Measurements from ENCODE around the gene PAX3. TPM values are rescaled to one million over a fixed set of nuclear protein-coding genes. Genes with fewer than 3 reads are reported as not detected.

PAX3 gene
- total RNA-seq, 1 experiment from 2014 or later: not detected

DNA sequence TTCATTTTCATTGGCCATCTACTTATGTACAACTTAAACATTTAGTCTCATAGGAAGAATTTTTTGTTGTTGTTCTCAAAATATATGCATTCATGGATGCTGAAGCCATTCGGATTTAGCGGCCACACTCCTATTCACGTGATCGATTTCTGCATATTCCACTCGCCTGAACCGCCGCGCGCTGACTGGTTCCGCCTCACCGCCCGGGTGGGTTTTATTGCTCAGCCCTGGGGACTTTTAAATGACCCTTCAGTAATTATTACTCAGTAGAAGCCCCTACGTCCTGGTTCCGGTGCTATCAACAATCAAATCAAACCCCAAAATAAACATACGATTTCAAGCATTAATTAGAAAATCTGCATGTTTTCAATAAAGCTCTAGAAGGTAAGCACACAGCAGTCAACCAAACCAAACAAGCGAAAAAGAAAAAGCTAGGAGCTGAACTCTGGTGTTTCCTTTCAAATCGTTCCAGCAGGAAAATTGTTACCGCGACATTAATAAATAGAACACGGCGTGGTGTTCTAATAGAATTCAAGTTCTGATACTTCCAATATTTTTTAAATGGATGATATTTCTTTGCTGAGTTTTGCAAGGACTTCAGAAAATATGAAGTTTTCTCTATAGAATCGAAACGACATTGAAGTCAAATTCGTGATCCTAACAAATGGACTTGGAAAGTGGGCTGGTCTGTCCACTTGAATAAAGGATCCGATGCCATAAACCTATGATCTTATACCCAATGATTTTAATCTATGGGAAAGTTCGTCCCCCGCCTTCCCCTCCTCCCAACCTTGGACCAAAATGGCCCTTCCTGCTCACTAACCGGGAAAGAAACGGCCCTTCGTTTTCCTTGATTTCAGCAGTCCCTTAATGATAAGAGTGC lies 9.3 kb downstream of the PAX3 start:
- RAD21 ChIA-PET (ENCODE audit: low non-redundant PET in 1 of 2, low total read pairs in 2 of 2, uncharacterized antibody in 2 of 2, unreplicated experiment in 2 of 2): no interaction called here
- intact Hi-C loops (cut with micrococcal nuclease): no loop called here
- POLR2A ChIA-PET: no interaction called here
- Histone ChIP-seq H4K20me1 (ENCODE audit: insufficient read depth) (no peaks in the 10 kb centered on the region), H3K79me2 (ENCODE audit: insufficient read depth, low read length) (no peaks in the 10 kb centered on the region), H3K9me2 (ENCODE audit: insufficient read depth) (no peaks in the 10 kb centered on the region), H3K27me3 (ENCODE audit: insufficient read depth, low read length) (peaks cover 70% of the 10 kb centered on the region), H3K36me3 (ENCODE audit: control insufficient read depth in 1 of 2, insufficient read depth in 2 of 2, low read length in 2 of 2) (no peaks in the 10 kb centered on the region), H3K4me1 (ENCODE audit: control insufficient read depth in 1 of 2, insufficient read depth in 2 of 2, low read length in 2 of 2) (no peaks in the 10 kb centered on the region), H2AFZ (ENCODE audit: low read depth, low read length, poor library complexity, severe bottlenecking) (no peak overlapping the region), H3K27ac (ENCODE audit: low read depth, low read length) (no peak overlapping the region), H3K9ac (ENCODE audit: low read length) (no peak overlapping the region), H3K4me3 (replicated peaks in 1 of 2; ENCODE audit: low read depth in 1 of 2, low read length in 2 of 2) (no peak overlapping the region), H3K4me2 (ENCODE audit: low read length) (no peak overlapping the region), H3K9me3 (ENCODE audit: control insufficient read depth in 1 of 2, insufficient read depth in 1 of 2, low read depth in 1 of 2, low read length in 2 of 2) (no peaks in the 10 kb centered on the region)
- no TSS peak for BruUV-seq (replicated peaks)
- CTCF ChIA-PET: no interaction called here
- DNase-seq (ENCODE audit: low read depth, low spot score) (no peak), ATAC-seq (no peak)
- TF ChIP-seq SRF (IDR thresholded peaks at IDR 0.05; ENCODE audit: low read depth) (no peak), SP1 (IDR thresholded peaks at IDR 0.05; ENCODE audit: low read depth) (no peak), RAD21 (IDR thresholded peaks at IDR 0.05; ENCODE audit: low read depth) (no peak), EZH2 (IDR thresholded peaks at IDR 0.05) (no peak), EGR1 (IDR thresholded peaks at IDR 0.05; ENCODE audit: low read depth) (no peak), TCF7L2 (IDR thresholded peaks at IDR 0.05; ENCODE audit: borderline replicate concordance, extremely low read depth, insufficient read depth, insufficient read length) (no peak), POLR2A (IDR thresholded peaks at IDR 0.05; ENCODE audit: borderline replicate concordance, extremely low read depth, insufficient read depth, insufficient read length) (no peak), EZH2phosphoT487 (IDR thresholded peaks at IDR 0.05; ENCODE audit: borderline replicate concordance) (no peak), YY1 (IDR thresholded peaks at IDR 0.05; ENCODE audit: extremely low read depth, insufficient replicate concordance, low read depth, low read length) (no peak), CBX3 (IDR thresholded peaks at IDR 0.05; ENCODE audit: low read depth) (no peak), JUND (IDR thresholded peaks at IDR 0.05) (no peak), ELF1 (IDR thresholded peaks at IDR 0.05; ENCODE audit: borderline replicate concordance, low read depth) (no peak)
- TF ChIP-seq, protein P1, sequence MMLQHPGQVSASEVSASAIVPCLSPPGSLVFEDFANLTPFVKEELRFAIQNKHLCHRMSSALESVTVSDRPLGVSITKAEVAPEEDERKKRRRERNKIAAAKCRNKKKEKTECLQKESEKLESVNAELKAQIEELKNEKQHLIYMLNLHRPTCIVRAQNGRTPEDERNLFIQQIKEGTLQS (IDR thresholded peaks at IDR 0.05): no peak
- TF ChIP-seq, protein P2, sequence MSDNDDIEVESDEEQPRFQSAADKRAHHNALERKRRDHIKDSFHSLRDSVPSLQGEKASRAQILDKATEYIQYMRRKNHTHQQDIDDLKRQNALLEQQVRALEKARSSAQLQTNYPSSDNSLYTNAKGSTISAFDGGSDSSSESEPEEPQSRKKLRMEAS (IDR thresholded peaks at IDR 0.05): no peak
- TF ChIP-seq, protein P3, sequence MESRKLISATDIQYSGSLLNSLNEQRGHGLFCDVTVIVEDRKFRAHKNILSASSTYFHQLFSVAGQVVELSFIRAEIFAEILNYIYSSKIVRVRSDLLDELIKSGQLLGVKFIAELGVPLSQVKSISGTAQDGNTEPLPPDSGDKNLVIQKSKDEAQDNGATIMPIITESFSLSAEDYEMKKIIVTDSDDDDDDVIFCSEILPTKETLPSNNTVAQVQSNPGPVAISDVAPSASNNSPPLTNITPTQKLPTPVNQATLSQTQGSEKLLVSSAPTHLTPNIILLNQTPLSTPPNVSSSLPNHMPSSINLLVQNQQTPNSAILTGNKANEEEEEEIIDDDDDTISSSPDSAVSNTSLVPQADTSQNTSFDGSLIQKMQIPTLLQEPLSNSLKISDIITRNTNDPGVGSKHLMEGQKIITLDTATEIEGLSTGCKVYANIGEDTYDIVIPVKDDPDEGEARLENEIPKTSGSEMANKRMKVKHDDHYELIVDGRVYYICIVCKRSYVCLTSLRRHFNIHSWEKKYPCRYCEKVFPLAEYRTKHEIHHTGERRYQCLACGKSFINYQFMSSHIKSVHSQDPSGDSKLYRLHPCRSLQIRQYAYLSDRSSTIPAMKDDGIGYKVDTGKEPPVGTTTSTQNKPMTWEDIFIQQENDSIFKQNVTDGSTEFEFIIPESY (IDR thresholded peaks at IDR 0.05; ENCODE audit: extremely low read depth, insufficient replicate concordance, low read length): no peak
- TF ChIP-seq, protein P4, sequence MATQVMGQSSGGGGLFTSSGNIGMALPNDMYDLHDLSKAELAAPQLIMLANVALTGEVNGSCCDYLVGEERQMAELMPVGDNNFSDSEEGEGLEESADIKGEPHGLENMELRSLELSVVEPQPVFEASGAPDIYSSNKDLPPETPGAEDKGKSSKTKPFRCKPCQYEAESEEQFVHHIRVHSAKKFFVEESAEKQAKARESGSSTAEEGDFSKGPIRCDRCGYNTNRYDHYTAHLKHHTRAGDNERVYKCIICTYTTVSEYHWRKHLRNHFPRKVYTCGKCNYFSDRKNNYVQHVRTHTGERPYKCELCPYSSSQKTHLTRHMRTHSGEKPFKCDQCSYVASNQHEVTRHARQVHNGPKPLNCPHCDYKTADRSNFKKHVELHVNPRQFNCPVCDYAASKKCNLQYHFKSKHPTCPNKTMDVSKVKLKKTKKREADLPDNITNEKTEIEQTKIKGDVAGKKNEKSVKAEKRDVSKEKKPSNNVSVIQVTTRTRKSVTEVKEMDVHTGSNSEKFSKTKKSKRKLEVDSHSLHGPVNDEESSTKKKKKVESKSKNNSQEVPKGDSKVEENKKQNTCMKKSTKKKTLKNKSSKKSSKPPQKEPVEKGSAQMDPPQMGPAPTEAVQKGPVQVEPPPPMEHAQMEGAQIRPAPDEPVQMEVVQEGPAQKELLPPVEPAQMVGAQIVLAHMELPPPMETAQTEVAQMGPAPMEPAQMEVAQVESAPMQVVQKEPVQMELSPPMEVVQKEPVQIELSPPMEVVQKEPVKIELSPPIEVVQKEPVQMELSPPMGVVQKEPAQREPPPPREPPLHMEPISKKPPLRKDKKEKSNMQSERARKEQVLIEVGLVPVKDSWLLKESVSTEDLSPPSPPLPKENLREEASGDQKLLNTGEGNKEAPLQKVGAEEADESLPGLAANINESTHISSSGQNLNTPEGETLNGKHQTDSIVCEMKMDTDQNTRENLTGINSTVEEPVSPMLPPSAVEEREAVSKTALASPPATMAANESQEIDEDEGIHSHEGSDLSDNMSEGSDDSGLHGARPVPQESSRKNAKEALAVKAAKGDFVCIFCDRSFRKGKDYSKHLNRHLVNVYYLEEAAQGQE (IDR thresholded peaks at IDR 0.05; ENCODE audit: low read depth): no peak
- TF ChIP-seq, protein P5, sequence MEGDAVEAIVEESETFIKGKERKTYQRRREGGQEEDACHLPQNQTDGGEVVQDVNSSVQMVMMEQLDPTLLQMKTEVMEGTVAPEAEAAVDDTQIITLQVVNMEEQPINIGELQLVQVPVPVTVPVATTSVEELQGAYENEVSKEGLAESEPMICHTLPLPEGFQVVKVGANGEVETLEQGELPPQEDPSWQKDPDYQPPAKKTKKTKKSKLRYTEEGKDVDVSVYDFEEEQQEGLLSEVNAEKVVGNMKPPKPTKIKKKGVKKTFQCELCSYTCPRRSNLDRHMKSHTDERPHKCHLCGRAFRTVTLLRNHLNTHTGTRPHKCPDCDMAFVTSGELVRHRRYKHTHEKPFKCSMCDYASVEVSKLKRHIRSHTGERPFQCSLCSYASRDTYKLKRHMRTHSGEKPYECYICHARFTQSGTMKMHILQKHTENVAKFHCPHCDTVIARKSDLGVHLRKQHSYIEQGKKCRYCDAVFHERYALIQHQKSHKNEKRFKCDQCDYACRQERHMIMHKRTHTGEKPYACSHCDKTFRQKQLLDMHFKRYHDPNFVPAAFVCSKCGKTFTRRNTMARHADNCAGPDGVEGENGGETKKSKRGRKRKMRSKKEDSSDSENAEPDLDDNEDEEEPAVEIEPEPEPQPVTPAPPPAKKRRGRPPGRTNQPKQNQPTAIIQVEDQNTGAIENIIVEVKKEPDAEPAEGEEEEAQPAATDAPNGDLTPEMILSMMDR (IDR thresholded peaks at IDR 0.05 in 2 of 3, conservative IDR thresholded peaks at IDR 0.05 in 1 of 3; ENCODE audit: borderline replicate concordance in 1 of 3, insufficient read depth in 1 of 3, low read depth in 2 of 3, low read length in 2 of 3): no peak
